Heart left ventricle (tissue), 13 donors: Measurements from ENCODE around the gene RALGPS1.

Experiments used
- POLR2A ChIP-seq, 2 donors: fragments of 450-650 bp; IDR thresholded peaks; one replicate each; pipeline ENCODE4 v1.6.1; 2017; ENCODE audit warnings: antibody characterized with exemption in 2 of 2, mild to moderate bottlenecking in 2 of 2, moderate library complexity in 2 of 2
- TF ChIP-seq, protein P1 (sequence below), 12 donors: fragments of 200-600 bp; sonication (generic) in 4 of 12; IDR thresholded peaks; one replicate each; pipeline versions ENCODE4 v1.5.0 to v1.8.0; 2018 to 2022; ENCODE audit warnings: antibody characterized with exemption in 12 of 12, mild to moderate bottlenecking in 5 of 12
- donor health status: ischemic (EF 13 %, LVEDD 7.1; RV severe dilation, severe dysfunction).
- donor health status: DM: no; HTN: yes; CAD: no.
- donor health status: DM: no; HTN: no; CAD: no.
- donor health status: ischemic (EF 25% LVEDD 6.9; RV normal size, moderate dysfunction).
- donor health status: ischemic (EF 25% LVEDD 5.7; RV mildly dilated, moderate dysfunction).
- donor health status: ischemic (EF 35%, LVEDD 5.7; RV mildly dilated, moderate dysfunction).
- donor health status: nonischemic (EF 11% LVEDD 7.7; RV severe dilation, severe dysfunction).
- donor health status: DM: yes; HTN: yes; CAD: no.
- donor health status: PGD.
- donor health status: ischemic (EF 29% LVEDD 5.4; RV normal size, mild dysfunction).
- donor health status: nonischemic (EF 23%, LVEDD 6.1; RV moderate dilation, normal function).

DNA sequence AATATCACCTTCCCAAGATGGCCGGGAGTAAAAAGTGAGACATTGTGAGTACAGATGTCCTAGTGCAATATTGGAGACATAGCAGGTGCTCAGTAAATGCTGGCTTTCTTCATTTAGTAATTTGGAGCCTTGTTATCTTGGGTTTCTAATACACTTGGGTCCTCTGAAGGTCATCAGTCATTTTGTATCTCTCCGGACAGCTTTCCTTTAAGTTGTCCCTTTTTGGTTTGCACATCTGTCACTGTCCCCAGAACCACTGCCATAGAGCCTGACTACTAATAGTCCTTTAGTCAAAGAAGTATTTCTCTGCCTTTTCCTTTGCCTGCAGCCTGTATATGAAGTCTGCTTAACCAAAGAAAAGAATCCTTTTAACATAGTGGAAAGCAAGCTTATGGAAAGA, 215.7 kb downstream of the RALGPS1 start:
- TF ChIP-seq, protein P1, sequence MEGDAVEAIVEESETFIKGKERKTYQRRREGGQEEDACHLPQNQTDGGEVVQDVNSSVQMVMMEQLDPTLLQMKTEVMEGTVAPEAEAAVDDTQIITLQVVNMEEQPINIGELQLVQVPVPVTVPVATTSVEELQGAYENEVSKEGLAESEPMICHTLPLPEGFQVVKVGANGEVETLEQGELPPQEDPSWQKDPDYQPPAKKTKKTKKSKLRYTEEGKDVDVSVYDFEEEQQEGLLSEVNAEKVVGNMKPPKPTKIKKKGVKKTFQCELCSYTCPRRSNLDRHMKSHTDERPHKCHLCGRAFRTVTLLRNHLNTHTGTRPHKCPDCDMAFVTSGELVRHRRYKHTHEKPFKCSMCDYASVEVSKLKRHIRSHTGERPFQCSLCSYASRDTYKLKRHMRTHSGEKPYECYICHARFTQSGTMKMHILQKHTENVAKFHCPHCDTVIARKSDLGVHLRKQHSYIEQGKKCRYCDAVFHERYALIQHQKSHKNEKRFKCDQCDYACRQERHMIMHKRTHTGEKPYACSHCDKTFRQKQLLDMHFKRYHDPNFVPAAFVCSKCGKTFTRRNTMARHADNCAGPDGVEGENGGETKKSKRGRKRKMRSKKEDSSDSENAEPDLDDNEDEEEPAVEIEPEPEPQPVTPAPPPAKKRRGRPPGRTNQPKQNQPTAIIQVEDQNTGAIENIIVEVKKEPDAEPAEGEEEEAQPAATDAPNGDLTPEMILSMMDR (IDR thresholded peaks at IDR 0.05) = no peak
- TF ChIP-seq POLR2A (IDR thresholded peaks at IDR 0.05) = no peak
